GM19397 (cell line): ENCODE measurements around the gene CREB3L4.
"Not testable (repeated sequence)": the region's sequence is repeated elsewhere in the genome, so short reads cannot be mapped to it uniquely, and the experiment has no call there.

Source experiments
- ATAC-seq: cut with Tn5 transposase; IDR thresholded peaks from one replicate; pipeline ENCODE4 v1.9.1; 2021; ENCODE audit warnings: mild to moderate bottlenecking, moderate library complexity; ENCODE audit not compliant: unreplicated experiment

CREB3L4 gene

DNA sequence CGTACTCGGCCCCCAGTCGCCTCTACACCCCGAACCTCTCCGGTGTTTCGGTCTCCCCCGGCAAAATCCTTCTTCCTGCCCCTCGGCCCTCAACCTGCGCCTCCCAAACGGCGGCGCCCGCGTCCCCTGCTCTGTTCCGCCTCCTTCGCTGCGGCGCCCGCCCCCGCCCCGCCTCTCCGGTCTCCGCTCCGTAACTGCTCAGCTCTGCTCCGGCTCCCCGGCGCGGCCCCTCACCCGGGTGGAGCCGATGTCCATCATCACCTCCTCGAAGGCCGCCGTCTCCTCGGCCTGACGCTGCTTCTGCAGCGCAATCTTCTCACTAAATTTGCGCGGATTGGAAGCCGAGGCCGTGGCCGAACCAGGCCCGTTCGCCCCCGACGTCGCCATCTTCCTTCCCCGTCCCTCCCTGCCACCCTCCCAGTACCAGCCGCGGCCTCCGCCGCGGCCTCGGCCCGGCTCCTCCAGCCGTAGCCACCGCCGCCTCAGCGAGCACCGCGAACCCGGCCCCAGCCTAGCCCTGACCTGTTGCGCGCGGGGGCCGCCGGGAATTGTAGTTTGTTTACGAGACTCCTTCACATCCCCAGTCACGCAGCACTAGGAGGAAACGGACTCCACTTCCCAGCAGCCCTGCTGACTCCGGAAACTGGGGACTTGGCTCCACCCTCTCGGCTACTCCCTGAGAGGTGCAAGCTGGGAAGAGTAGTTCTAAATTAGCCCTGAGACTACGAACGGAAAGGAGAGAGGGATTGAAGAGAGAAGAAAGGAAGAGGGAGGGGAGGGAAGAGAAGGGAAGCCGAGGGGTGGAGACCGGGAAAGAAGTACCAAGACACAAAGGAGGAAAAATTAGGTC is 9.4 kb upstream of the CREB3L4 start, which contains the start of gene CRTC2:
CRTC2 (minus strand) TSS at position 502 of the 850 bp plus-strand sequence; CDS start at position 387, 115 bp downstream.
- ATAC-seq = peak; percentile 69

DNA sequence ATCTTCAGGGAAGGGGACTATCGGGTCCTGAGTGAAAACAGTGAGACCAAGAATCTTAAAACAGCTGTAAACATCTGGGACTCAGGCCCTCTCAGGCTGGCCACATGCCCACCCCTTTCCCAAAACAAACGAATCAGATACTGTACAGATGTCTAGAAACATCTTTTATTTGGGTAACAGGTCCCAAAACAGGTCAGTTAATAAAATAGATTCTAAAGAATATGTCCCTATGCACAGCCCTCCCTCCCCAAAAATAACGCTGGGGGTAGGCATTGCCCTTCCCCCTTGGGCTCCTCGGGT is 8.8 kb upstream of the CREB3L4 start:
- ATAC-seq = no peak

DNA sequence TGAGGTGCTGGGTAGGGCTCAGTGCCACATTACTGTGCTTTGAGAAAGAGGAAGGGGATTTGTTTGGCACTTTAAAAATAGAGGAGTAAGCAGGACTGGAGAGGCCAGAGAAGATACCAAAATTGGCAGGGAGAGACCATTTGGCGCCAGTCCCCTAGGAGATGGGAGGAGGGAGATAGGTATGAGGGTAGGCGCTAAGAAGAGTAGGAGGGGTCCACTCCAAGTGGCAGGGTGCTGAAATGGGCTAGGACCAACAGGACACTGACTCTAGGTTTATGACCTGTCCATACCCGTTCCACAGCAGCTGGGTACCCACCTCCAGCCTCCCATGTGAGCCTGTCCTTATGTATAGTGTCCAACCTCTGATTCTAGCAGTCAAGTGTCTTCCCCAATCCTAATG is 8.2 kb upstream of the CREB3L4 start:
- ATAC-seq = no peak

DNA sequence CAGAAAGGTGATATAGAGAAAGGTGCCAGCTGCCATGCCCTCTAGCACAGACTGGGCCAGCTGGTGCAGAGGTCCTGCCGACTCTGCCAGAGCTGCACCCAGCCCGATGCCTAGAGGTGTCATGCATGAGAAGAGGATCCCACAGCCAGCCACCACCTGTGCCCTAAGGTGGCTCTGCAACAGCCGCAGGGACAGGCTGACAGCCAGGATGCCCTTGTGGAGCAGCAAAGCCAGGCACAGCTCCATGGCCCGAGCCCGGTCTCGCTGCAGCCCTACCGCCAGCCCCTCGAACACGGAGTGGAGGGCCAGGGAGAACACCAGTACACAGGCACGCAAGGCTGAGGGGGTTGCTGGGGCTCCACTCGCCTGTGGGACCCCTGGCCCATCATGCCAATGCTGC is 7.5 kb upstream of the CREB3L4 start:
- no peak for ATAC-seq

DNA sequence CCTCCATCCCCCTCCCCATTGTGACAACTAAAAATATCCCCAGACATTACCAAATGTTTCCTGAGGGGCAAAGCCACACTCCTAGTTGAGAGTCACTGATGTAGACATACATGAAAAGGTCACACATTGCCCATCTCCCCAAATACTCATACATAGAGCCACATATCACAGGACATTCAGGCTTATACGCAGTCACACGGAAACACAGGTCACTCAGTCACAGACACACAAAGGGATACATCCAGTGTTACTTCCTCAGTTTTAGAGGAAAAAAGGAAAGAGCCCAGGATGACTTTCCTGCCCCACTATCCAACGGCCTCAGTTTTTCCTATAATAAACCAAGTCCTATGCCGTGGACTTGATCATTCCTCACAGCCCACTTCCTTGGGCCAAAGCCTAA is 6.3 kb upstream of the CREB3L4 start:
- no peak for ATAC-seq

DNA sequence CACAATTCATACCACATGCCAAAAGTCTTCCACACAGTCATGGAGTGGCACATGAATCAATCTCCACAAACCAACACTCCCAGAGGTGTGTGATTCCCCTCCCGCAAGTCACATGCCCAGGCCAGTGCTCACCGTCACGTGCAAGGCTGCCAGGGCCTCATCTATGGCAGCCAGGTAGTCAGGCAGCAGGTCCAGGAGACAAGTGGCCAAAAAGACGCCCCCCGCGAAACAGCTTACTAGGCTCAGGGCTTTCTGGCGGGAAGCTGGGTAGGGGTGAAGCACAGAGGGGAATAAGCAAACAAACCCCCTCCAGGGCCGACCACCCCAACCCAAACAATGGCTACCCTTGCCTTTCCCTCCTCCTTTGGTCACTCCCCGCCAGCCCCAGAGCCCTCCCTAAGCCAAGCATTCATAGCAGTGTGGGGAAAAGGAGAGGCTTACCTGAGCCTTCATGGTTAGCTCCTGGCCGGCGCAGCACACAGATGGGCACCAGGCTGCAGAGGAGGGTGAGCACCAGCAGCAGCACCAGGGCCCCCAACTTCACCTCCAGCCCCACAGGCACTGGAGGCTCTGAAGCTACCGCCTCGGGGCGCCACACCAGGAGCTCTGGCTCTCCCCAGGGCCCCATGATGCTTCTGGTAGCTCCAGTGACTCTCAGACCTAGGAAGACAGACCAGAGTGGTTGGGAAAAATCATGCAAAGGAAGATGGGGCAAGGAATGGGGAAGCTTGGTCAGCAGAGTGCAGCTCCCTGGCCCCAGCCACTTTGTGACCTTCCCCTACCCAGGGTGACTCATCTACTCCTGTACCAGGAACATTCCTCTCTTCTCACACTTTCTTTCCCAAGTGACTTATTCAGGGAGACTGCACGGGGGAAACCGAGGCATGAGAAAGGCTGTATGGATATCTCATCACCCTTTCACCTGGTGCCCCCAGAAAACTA is 5.3 kb upstream of the CREB3L4 start:
- ATAC-seq = no peak

DNA sequence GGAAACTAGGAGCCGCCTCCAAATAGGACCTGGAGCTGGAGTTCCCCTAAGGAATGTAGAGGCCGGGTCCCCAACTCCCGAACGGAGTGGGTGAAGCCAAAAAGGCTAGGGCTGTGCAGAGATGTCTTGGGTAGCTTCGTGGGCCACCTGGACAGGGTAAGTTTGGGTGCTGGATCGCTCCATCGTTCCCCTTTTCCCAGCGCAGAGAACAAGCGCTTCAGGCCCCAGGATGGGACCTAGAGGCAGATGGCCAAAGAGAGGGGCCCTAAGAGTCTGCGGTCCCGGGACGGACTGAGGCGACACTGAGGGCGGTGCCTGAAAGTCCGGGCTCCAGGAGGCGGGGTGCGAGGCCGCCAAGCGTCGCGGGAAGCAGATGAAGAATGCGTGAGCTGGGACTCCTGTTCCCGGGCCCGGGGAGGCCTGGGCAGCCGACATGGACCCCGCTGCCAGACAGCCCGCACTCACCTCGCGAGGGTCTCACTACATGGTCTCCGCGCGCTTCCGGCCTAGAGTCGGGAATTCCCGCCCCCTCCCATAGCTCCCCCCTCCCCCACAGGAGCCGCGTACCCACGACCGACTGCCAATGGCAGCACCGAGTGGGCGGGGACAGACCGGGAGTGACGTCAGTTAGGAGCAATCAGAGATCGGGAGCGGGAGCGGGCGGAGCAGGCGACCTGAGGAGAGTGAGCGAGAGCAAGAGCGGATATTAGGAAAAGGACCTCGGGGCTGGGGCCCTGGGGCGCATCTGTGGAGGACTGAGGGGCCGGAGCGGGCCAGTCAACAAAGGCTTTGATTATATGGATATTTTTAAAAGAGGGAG is 4.5 kb upstream of the CREB3L4 start, which contains the start of gene SLC39A1:
SLC39A1 (minus strand) TSS at position 508 of the 820 bp plus-strand sequence. CDS start 822 bp downstream, outside the sequence.
- ATAC-seq = peak; percentile 36

DNA sequence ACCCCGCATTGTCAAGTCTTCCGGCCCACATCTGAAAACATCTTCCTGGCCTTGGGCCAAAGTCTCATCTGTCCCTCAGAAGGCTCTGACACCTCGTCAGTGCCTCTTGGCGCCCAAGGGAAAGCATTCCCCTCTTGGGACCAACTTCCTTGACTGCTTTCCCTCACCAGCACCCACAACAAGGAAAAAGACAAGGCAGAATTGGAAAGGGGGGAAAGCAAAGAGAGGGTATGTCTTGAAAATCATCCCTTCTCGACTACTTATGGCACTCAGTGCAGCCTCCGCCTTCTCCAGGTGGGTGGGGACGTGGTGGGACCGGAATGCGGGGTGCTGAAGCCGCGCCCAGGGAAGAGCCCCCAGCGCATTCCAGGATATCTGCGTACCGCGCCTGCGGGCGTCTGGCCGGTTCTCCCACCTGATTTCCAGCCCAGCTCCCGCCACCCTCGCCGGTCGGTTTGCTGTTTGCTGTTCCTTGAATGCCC is 3.8 kb upstream of the CREB3L4 start:
- peak; percentile 1 for ATAC-seq

DNA sequence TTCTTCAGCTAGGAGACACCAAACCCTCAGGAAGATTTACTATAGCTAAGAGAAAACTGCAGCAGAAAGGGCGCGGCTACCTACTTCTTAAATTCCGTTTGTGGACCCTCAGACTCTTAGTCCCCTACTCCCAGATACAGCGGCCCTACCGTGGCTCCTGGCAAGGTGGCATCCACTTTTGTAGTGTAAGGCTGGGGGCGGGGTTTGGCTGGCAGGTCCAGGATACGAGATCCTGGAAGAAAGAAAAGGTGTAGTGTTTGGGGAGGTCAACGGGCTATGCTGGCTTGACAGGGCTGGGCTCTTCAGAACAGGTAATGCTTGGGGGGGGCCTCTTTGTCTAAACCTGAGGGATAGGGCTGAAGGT is 280 bp downstream of the CREB3L4 start:
- no peak for ATAC-seq

DNA sequence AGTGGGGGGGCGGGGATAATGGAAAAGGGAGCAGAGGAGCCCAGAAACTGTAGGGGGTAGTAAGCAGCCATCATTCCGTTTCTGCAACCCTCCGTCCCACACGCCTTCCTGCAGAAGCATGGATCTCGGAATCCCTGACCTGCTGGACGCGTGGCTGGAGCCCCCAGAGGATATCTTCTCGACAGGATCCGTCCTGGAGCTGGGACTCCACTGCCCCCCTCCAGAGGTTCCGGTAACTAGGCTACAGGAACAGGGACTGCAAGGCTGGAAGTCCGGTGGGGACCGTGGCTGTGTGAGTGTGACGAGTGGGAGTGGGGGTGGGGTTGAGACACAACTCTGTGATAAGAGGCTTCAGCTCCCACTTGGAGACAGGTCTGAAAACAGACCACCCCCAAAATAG is 706 bp downstream of the CREB3L4 start:
- ATAC-seq = no peak

DNA sequence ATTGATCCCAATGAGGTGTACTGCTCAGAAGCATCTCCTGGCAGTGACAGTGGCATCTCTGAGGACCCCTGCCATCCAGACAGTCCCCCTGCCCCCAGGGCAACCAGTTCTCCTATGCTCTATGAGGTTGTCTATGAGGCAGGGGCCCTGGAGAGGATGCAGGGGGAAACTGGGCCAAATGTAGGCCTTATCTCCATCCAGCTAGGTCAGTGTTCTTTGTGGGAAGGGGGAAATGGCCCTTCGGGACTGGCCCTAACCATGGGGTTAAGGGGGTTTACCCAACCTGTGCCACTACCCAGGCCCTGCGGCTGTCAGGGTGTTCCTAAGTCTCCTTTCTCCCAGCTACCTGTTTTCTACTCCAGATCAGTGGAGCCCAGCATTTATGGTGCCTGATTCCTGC is 1.3 kb downstream of the CREB3L4 start:
- ATAC-seq = no peak

DNA sequence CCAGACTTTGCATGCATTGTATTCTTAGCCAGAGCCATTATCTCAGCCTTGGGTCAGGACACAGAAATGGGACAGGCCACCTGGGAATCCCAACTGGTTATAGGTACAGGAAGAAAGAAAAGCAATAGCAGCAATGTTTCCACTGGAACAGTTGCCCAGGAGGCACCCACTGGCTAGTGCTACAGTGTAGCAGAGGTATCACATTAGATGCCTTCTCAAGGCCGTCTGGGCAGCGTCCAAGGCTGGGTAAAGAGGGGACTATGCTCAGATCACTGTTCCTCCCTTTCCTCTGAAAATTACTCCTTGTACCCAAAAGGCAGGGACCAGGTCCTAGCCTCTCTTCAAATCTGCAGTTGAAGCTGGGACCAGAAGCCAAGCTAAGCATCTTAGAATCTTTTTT is 2.6 kb downstream of the CREB3L4 start:
- ATAC-seq = no peak

DNA sequence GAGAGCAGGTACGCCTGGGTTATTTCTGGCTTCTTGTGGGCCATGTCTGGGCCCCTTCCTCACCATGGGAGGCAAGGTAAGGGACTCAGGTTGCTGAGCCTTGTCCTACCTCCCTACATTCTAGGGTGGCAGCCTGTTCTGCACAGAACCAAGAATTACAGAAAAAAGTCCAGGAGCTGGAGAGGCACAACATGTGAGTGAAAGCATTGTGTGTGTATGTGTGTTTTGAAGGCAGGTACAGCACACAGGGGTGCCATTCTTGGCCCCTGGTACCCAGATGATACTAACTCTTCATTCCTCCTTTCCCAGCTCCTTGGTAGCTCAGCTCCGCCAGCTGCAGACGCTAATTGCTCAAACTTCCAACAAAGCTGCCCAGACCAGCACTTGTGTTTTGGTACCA is 5.4 kb downstream of the CREB3L4 start:
- no peak for ATAC-seq

DNA sequence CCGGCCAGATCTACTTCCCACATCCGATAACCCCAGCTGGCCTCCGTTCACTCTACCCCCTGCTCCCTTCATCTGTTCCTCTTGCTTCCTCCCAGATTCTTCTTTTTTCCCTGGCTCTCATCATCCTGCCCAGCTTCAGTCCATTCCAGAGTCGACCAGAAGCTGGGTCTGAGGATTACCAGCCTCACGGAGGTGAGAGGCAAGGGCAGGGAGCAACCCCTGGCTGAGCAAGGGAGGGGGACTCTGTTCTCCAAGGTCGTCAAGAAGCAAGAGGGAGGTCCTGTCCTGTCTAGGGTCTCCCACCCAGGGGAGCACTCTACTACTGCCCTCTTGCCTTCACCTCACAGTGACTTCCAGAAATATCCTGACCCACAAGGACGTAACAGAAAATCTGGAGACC is 5.8 kb downstream of the CREB3L4 start:
- no peak for ATAC-seq

DNA sequence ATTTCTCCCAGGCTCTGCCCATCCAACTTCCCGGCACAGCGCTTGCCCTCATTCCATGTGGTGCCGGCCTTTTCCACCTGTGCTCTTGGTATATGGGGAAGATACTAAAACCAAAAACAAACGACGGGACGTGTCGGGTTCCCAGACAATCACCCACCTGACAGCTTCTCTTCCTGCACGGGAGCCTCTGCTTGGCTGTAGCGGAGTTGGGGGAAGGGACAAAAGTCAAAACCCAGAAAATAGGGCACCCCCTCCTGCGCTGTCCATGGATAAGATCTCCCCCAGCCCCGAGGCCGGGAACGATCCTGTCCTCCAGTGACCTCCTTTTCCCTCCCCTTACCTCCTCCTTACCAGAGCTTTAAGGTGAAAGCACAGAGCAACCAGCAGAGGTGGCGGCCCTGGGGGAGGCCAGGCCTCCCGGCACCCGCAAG is 9.1 kb downstream of the CREB3L4 start:
- ATAC-seq = no peak

DNA sequence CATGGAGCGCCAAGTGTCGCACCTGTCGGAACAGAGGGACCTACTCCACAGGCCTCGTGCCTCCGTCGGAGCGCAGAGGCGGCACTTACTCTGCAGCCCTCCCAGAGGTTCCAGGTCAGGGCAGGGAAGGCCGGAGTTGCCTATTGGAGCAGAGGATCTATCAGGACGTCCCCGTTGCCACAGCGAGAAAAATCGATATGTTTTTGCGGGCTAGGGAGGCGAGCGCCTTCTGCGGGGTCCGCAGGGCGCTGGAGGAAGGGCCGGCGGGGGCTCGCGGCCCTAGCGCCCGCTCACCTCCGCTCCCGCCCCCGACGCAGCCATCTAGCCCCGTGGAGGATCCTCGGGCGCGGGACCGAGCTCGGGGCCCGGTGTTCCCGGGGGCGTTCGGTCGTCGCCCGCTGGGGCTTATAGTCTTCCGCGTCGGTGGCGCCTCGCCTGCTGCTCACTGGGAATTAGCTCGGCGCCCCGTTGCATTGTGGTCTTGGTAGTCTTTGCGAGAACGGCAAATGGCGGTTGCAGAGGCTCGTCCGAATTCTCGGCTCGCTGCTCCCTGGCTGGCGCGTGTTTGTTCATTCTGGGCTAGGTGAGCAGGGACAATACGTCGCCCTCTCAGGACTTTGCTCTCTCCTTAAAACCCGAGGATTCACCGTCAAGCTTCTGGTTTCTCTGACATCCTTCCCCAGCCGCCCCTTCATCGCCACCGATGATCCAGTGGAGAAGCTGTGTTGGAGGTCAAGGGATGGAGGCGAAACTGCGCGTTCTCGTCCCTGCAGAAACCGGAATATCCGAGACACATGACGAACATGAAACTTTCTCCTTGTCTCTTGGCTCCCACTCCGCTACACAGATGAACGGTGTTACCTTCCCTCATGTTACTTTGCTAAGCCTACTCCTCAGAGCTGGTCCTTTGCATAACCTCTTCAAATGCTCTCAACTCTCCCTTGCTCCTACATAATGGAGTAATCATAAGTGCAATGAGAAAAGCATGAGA is 9.8 kb downstream of the CREB3L4 start, which contains the start of gene JTB:
JTB (minus strand) TSS at position 425 of the 991 bp plus-strand sequence; CDS start at position 3, 422 bp downstream.
- ATAC-seq = peak; percentile 79

DNA sequence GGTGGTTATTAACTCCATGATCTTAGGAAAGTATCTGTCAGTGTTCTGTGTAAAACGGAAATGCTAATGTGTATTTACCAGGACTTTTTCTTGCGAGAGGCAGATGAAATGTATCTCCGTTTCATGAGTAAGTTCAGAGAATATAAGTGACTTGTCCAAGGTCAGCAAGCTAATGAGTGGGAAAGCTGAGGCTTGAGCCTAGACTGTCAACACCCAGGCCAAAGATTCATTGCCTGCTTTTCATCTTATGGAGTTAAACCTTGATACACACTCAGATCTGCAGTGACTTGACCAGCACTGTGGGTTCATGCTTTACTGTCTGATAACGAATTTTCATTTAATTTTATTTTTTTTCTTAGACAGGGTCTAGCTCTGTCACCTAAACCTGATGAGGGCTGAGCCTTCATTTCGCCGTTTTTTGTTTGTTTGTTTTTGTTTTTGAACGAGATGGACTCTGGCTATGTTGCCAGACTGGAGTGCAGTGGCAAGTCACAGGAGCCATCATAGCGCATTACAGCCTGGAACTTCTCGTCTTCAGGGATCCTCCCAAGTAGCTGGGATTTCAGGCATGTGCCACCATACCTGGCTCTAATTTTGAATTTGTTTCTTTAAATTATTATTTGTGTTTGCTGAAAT is 10.7 kb downstream of the CREB3L4 start:
- no peak for ATAC-seq

DNA sequence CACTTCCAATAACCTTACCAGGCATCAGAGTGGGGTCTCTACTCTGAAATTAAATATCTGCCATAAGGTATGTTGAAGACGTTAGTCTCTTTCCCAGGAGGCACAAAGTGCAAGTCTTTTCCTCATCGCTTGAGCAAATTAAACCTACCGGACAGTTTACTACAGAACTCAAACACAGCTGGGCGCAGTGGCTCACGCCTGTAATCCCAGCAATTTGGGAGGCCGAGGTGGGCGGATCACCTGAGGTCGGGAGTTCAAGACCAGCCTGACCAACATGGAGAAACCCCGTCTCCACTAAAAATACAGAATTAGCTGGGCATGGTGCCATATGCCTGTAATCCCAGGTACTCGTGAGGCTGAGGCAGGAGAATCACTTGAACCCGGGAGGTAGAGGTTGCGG is 11.4 kb downstream of the CREB3L4 start:
- not testable (repeated sequence) for ATAC-seq

DNA sequence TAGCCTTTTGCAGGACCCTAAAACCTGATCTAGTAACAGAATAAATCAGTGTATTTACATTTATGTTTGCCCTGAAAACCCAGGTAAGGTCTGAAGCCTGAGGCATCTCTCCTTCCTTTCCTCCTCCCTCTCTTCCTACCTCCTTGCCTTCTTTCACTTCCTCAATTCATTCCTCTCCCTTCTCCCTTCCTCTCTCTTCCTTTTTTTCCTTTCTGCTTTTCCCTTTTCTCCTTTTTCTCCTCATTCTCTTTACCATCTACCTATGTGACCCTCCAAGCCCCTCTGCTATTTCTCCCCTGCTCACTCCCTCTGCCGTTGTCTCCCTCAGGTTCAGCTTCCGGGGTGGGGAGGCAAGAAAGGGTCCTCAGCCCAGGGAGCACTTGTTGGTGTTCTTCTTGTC is 14.0 kb downstream of the CREB3L4 start:
- not testable (repeated sequence) for ATAC-seq
